ENCODE measurements around the gene GPNMB.
A peak's percentile ranks its signal among the peaks of the same experiment; 100 is the strongest.
"Not testable (repeated sequence)": the region's sequence is repeated elsewhere in the genome, so short reads cannot be mapped to it uniquely, and the experiment has no call there.

Gene GPNMB

GRCh38 chr7:23246555-23246954 is at the start of gene GPNMB:
GPNMB (plus strand) TSS chr7:23246775; CDS start chr7:23246858, 83 bp downstream.
- DNase-seq (ENCODE audit: low read depth in 2 of 2), result peak; percentile 72 to 91
- peak within 1 kb of the TSS; percentile 46 to 58 for H3K4me3 ChIP-seq (replicated peaks in 1 of 2; ENCODE audit: low read depth in 2 of 2, low read length in 2 of 2)
- no peak for TF ChIP-seq CTCF (IDR thresholded peaks at IDR 0.05; ENCODE audit: low read depth, low read length)

GRCh38 chr7:23197745-23198144 is 48.8 kb upstream of the GPNMB start:
- not testable (repeated sequence) for DNase-seq (ENCODE audit: low read depth in 2 of 2); H3K4me3 ChIP-seq (replicated peaks in 1 of 2; ENCODE audit: low read depth in 2 of 2, low read length in 2 of 2)

- no peak overlapping the region for H3K4me3 ChIP-seq (replicated peaks in 1 of 2; ENCODE audit: low read depth in 2 of 2, low read length in 2 of 2)
- TF ChIP-seq CTCF (IDR thresholded peaks at IDR 0.05; ENCODE audit: low read depth, low read length), result no peak
- no peak for DNase-seq (ENCODE audit: low read depth in 2 of 2)
Observed at GRCh38 chr7:23200331-23200730, 46.2 kb upstream of the GPNMB start.

- no peak for TF ChIP-seq CTCF (IDR thresholded peaks at IDR 0.05; ENCODE audit: low read depth, low read length)
Observed at GRCh38 chr7:23204241-23204640, 42.3 kb upstream of the GPNMB start.

GRCh38 chr7:23205577-23205908 is 41.0 kb upstream of the GPNMB start:
- DNase-seq (ENCODE audit: low read depth in 2 of 2), result no peak
- TF ChIP-seq CTCF (IDR thresholded peaks at IDR 0.05; ENCODE audit: low read depth, low read length), result no peak
- no peak overlapping the region for H3K4me3 ChIP-seq (replicated peaks in 1 of 2; ENCODE audit: low read depth in 2 of 2, low read length in 2 of 2)

More at GRCh38 chr7:23204241-23204640, 42.3 kb upstream of the GPNMB start:
- no peak for DNase-seq (ENCODE audit: low read depth in 2 of 2)
- H3K4me3 ChIP-seq (replicated peaks in 1 of 2; ENCODE audit: low read depth in 2 of 2, low read length in 2 of 2), result no peak overlapping the region

GRCh38 chr7:23205909-23206767 is 40.4 kb upstream of the GPNMB start:
- no peak for TF ChIP-seq CTCF (IDR thresholded peaks at IDR 0.05; ENCODE audit: low read depth, low read length)
- DNase-seq (ENCODE audit: low read depth in 2 of 2), result peak in 1 of 2 donors; percentile 18
- no peak overlapping the region for H3K4me3 ChIP-seq (replicated peaks in 1 of 2; ENCODE audit: low read depth in 2 of 2, low read length in 2 of 2)

- TF ChIP-seq CTCF (IDR thresholded peaks at IDR 0.05; ENCODE audit: low read depth, low read length), result no peak
- no peak for DNase-seq (ENCODE audit: low read depth in 2 of 2)
- H3K4me3 ChIP-seq (replicated peaks in 1 of 2; ENCODE audit: low read depth in 2 of 2, low read length in 2 of 2), result no peak overlapping the region
Observed at GRCh38 chr7:23207021-23207420, 39.6 kb upstream of the GPNMB start.
